ENCODE data around the gene MB.

Gene MB

GRCh38 chr22:35614404-35614803 is 2.7 kb downstream of the MB start:
- no peak for DNase-seq

DNA sequence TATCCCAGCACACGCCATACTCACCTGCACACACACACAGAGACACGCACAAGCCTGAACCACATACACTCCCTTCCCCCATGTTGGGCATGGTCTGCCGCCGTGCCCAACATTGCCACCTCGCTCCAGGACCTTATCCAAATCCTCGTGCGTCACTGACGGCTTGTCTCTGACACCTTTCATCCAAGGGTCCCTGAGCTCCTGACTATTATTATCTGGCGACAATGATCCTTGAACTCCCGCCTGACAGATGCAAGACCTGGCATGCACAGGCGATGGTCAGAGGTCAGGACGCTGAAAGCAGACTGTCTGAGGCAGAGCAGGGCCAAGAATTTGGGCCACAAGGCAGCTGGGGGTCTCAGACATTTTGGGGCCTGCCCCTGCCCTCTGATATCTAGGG is 4.2 kb downstream of the MB start:
- no peak for DNase-seq

GRCh38 chr22:35611891-35612576 is 5.1 kb downstream of the MB start:
- no peak for DNase-seq

DNA sequence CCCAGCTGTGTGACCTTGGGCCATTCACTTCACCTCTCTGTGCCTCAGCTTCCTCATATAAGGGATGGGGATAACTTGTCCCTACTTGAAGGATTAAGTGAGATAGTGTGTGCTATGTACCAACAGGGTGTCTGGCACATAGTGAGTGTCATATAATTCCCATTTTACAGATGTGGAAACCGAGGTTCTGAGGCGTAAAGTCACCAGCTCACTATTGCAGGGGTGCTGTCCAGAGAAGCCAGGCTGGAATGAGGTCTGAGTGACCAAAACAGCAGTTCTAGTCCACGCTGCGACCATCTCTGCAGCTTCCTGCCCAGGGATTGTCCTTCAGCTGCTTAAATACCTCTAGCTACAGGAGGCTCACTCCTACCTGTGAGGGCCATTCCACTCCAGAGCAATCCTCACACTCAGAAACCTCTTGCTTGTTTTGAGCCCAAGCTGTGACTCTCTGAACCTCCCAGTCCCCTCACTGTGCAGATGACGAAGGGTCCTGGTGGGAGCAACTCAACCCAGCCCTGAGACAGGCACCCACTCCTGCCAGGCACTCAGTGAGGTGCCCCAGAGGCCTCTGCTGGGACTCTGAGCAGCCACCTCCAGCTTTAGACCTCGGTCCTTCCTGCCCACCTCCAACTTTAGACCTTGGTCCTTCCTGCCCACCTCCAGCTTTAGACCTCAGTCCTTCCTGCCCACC is 5.8 kb downstream of the MB start:
- no peak for DNase-seq

- no peak for DNase-seq
Measured at GRCh38 chr22:35610741-35611140, 6.4 kb downstream of the MB start.

- no peak for DNase-seq
Measured at GRCh38 chr22:35609761-35610160, 7.4 kb downstream of the MB start.

DNA sequence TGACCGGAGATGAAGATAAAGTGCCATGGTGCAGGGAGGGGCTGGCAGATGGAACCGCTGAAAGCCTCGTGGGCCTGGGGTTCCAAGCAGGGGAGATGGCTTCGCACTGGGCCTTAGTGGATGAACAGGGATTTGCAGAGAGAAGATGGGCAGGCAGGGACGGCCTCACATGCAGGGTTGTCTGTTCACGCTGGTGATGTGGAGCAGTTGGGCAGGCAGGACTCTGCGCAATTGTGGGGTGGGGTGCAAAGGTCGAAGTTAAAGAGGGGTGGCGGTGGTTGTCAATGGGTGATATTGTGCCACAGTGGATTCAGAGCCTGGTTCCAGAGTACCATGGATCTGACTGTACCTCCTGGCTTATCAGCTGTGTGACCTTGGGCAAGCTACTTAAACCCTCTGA is 7.9 kb downstream of the MB start:
- no peak for DNase-seq

DNA sequence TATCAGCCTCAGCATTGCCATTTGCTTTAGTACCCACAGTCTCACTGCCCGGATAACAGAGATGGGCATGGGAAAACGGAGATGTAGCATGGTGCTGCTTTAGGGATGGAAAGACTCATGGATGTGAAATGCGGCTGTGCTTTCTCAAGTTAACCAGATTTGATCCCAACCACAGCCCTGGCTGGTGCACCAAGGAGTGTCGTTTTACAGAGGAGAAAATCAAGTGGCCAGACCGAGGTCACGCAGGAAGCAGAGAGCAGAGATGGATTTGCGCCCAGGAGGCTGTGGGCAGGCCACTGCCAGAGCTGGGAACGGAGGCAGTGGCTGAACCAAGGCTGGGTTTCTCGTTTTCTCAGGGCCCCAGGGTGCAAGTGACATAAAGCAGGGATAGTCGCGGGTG is 9.0 kb downstream of the MB start:
- DNase-seq, result no peak

DNA sequence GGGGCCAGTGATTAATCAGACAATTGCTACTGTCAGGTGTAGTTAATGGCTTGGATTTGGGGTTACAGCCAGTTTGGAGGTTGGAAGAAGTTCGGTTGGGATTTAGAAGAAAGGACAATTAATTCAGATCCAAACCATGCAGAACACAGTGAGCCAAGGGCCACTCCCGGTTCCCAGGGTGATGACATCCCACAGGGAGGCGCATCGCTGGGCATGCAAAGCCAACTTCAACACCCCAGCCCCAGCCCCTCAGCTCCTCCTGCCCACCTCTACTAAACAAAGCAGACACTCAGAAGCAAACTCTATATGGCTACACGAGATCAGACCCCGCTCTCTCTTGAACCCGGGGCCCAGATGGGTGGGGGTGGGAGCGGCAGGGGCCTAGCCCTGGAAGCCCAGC is 10.2 kb downstream of the MB start:
- DNase-seq, result no peak

- DNase-seq, result no peak
Measured at GRCh38 chr22:35605851-35606481, 11.2 kb downstream of the MB start.

DNA sequence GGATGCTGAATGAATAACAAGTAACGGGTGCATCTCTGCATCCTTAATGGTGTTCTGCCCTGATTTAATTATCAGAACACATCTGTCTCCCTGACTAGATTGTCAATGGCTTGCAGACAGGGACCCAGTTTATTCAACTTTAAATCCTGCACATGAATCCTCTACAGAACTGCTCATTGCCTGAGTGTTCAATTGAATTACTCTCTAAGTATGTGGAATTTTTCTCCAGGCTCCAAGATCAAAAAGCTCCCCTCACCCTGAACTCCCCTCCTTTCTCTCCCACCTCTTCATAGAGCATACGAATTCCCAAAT is 11.8 kb downstream of the MB start:
- DNase-seq, result no peak

GRCh38 chr22:35604621-35605368 is 12.3 kb downstream of the MB start:
- no peak for DNase-seq

DNA sequence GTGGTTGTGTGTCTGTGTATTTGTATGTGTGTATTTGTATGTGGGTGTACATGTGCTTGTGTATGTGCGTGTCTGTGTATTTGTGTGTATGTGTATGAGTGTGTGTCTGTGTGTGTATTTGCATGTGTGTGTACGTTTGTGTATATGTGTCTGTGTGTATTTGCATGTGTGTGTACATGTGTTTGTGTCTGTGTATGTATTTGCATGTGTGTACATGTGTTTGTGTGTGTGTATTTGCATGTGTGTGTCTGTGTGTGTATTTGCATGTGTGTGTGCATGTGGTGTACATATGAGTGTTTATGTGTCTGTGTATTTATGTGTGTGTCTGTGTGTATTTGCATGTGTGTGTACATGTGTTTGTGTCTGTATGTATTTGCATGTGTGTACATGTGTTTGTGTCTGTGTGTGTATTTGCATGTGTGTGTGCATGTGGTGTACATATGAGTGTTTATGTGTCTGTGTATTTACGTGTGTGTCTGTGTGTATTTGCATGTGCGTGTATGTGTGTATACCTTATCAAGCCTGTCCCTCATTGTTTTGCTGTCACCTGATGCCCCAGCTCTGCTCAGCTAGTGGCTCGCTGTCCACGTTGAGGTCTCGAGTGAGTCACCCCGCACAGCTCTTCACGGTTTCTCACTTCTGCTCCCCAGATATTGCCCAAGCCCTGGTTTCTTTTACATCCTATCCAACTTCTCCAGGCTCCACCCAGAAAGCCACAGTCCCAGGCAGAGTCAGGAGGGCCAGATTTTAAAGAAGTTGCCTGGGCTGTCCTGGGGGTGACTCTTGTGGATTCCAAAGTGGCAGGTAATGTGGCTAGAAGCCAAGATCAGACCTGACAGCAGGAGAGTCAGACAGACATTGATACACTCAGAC is 15.2 kb downstream of the MB start:
- peak; percentile 54 for DNase-seq

DNA sequence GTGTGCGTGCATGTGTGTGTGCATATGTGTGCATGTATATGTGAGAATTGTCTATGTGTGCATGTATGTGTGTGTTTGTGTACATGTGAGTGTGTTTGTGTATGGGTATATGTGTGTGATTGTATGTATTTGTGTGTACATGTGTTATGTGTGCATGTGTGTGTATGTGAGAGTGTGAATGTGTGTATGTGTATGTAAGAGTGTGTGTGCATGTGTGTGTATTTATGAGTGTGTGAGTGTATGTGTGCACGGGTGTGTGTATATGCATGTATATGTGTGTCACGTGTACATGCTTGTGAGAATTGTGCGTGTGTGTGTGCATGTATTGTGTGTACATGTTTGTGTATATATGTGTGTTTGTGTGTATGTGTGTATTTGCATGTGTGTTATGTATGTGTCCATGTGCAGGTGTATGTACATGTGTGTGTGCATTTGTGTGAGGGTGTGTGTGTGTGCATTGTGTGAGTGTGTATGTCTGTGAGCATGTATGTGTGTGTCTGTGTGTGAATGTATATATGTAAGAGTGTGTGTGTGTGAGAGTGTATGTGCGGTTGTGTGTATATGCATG is 16.0 kb downstream of the MB start:
- DNase-seq, result no peak

GRCh38 chr22:35600476-35600875 is 16.7 kb downstream of the MB start:
- no peak for DNase-seq

DNA sequence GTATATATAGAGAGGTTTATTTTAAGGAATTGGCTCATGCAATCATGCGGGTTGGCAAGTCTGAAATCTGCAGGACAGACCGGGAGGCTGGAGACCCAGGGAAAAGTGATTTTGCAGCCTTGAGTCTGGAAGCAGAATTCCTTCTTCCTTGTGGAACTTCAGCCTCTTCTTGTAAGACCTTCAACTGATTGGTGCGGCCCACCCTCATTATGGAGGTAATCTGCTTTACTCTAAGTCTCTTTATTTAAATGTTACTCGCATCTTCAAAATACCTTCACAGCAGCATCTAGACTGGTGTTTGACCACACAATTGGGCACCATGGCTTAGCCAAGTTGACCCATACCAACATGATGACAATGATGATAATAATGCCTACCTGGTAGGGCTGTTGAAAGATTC is 17.8 kb downstream of the MB start:
- no peak for DNase-seq

GRCh38 chr22:35598396-35598710 is 18.8 kb downstream of the MB start:
- DNase-seq, result no peak

- no peak for DNase-seq
Measured at GRCh38 chr22:35597692-35598395, 19.3 kb downstream of the MB start.

- DNase-seq, result no peak
Measured at GRCh38 chr22:35596821-35597220, 20.3 kb downstream of the MB start.

- DNase-seq, result no peak
Measured at GRCh38 chr22:35594686-35595085, 22.4 kb downstream of the MB start.

GRCh38 chr22:35593891-35594470 is 23.1 kb downstream of the MB start:
- DNase-seq, result no peak
